ENCODE data around the gene MEGF8. TPM values are rescaled to one million over a fixed set of nuclear protein-coding genes. Genes with fewer than 3 reads are reported as not detected.

Gene MEGF8
- total and polyA plus RNA-seq, 10 of the 15 experiments (the other 5 are each of a cell fraction or from before 2014, with no cell fraction given): 0.43 to 12.8 (median 2.7) TPM

GRCh38 chr19:42370068-42370520 is 44.7 kb downstream of the MEGF8 start:
- ChIA-PET POLR2A (no interaction called here), SMC1A (ENCODE audit: uncharacterized antibody, unreplicated experiment) (no interaction called here), RAD21 (ENCODE audit: unreplicated experiment) (no interaction called here), CTCF (no interaction called here)
- TF ChIP-seq NBN (IDR thresholded peaks at IDR 0.05) (no peak), RCOR1 (conservative IDR thresholded peaks at IDR 0.05; ENCODE audit: low read depth, low read length) (no peak), SMAD1 (IDR thresholded peaks at IDR 0.05; ENCODE audit: low read depth, partially characterized antibody) (no peak), SMAD5 (IDR thresholded peaks at IDR 0.05; ENCODE audit: low read depth) (no peak)
- H3K27ac ChIP-seq (ENCODE audit: control insufficient read depth, insufficient read depth): no peak overlapping the region
- no peak for ATAC-seq
- BruUV-seq (replicated peaks): no TSS peak
- H3K36me3 ChIP-seq (ENCODE audit: control insufficient read depth in 2 of 2, insufficient read depth in 2 of 2, low read length in 1 of 2): no peaks in the 10 kb centered on the region
- 82% methylated on average over 7 of the region's 9 CpGs for WGBS (ENCODE audit: insufficient coverage, insufficient replicate concordance, low lambda C conversion rate, missing lambda C conversion rate)
- H2AFZ ChIP-seq (ENCODE audit: control insufficient read depth, low read depth, low read length): no peak overlapping the region
- in situ Hi-C loops (cut with MboI): no loop called here
- no peak for FAIRE-seq
- no peak overlapping the region for H3K4me3 ChIP-seq
- H3K27me3 ChIP-seq (replicated peaks in 1 of 2; ENCODE audit: control insufficient read depth in 2 of 2, insufficient read depth in 2 of 2, low read length in 1 of 2): no peaks in the 10 kb centered on the region
- H3K4me2 ChIP-seq (ENCODE audit: control insufficient read depth, insufficient read depth): no peak overlapping the region
- intact Hi-C loops (cut with micrococcal nuclease; ENCODE audit: unreplicated experiment): no loop called here
- H3K9me3 ChIP-seq (replicated peaks; ENCODE audit: control insufficient read depth, insufficient read depth, low read length): no peaks in the 10 kb centered on the region
- H4K20me1 ChIP-seq (ENCODE audit: control insufficient read depth, insufficient read depth): no peaks in the 10 kb centered on the region
- no peaks in the 10 kb centered on the region for H3K4me1 ChIP-seq (ENCODE audit: control insufficient read depth, insufficient read depth, low read length)
- no peak overlapping the region for H3K9ac ChIP-seq (ENCODE audit: control insufficient read depth, insufficient read depth, low read length)
- DNase-seq (ENCODE audit: low read depth, low spot score): no peak
- H3K79me2 ChIP-seq (ENCODE audit: control insufficient read depth, insufficient read depth, low read length): no peaks in the 10 kb centered on the region

GRCh38 chr19:42370626-42371175 is 45.3 kb downstream of the MEGF8 start:
- H3K4me3 ChIP-seq: no peak overlapping the region
- in situ Hi-C loops (cut with MboI): no loop called here
- no peak overlapping the region for H3K9ac ChIP-seq (ENCODE audit: control insufficient read depth, insufficient read depth, low read length)
- no peaks in the 10 kb centered on the region for H3K9me3 ChIP-seq (replicated peaks; ENCODE audit: control insufficient read depth, insufficient read depth, low read length)
- TF ChIP-seq E2F4 (IDR thresholded peaks at IDR 0.05; ENCODE audit: low read depth, low read length) (no peak), ZBTB33 (IDR thresholded peaks at IDR 0.05) (no peak)
- RAD21 ChIA-PET (ENCODE audit: unreplicated experiment): no interaction called here
- POLR2A ChIA-PET: interaction anchor here (0.6 kb wide), 1 partner anchor 11 kb away, joined by 3 read pairs; no protein-coding TSS in a partner anchor
- no peaks in the 10 kb centered on the region for H4K20me1 ChIP-seq (ENCODE audit: control insufficient read depth, insufficient read depth)
- H3K79me2 ChIP-seq (ENCODE audit: control insufficient read depth, insufficient read depth, low read length): no peaks in the 10 kb centered on the region
- BruUV-seq (replicated peaks): no TSS peak
- DNase-seq (ENCODE audit: low read depth, low spot score) (no peak), FAIRE-seq (no peak), ATAC-seq (no peak)
- no peaks in the 10 kb centered on the region for H3K27me3 ChIP-seq (replicated peaks in 1 of 2; ENCODE audit: control insufficient read depth in 2 of 2, insufficient read depth in 2 of 2, low read length in 1 of 2)
- no peak overlapping the region for H2AFZ ChIP-seq (ENCODE audit: control insufficient read depth, low read depth, low read length)
- SMC1A ChIA-PET (ENCODE audit: uncharacterized antibody, unreplicated experiment): no interaction called here
- no peaks in the 10 kb centered on the region for H3K36me3 ChIP-seq (ENCODE audit: control insufficient read depth in 2 of 2, insufficient read depth in 2 of 2, low read length in 1 of 2)
- CTCF ChIA-PET: interaction anchor here (0.8 kb wide), 1 partner anchor 63 kb away, joined by 3 read pairs; no protein-coding TSS in a partner anchor
- intact Hi-C loops (cut with micrococcal nuclease; ENCODE audit: unreplicated experiment): no loop called here
- H3K4me1 ChIP-seq (ENCODE audit: control insufficient read depth, insufficient read depth, low read length): no peaks in the 10 kb centered on the region
- H3K4me2 ChIP-seq (ENCODE audit: control insufficient read depth, insufficient read depth): no peak overlapping the region
- H3K27ac ChIP-seq (ENCODE audit: control insufficient read depth, insufficient read depth): no peak overlapping the region
- WGBS (ENCODE audit: insufficient coverage, insufficient replicate concordance, low lambda C conversion rate, missing lambda C conversion rate): 83% methylated on average over 10 of the region's 12 CpGs

Data from GM12878 (cell line).